GM19023 (cell line): Measurements from ENCODE around the gene MEGF6.

Source experiments
- ATAC-seq: cut with Tn5 transposase; IDR thresholded peaks from one replicate; pipeline ENCODE4 v1.9.1; 2021; ENCODE audit warnings: mild to moderate bottlenecking, moderate library complexity; ENCODE audit not compliant: unreplicated experiment

MEGF6 gene

DNA sequence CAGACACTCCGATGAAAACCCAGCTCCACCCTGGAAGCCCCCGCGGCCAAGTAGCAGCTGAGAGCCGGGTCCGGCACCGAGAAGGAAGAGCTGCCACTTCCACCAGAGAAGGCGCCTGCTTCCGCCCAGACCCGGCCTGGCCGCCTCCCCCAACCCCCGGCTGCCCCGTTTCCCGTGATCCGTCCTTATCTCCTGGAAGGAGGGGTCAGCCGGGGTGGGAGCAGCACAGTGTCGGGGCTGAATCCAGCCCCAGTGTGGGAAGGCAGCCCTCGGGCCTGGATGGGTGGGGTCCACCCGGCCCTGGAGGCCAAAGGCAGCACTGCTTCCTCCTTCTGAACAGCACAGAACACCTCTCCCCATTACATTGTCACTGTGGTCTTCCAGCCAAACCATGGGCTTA lies 69.4 kb downstream of the MEGF6 start:
- no peak for ATAC-seq

GRCh38 chr1:3541465-3541864 lies 69.8 kb downstream of the MEGF6 start:
- no peak for ATAC-seq

DNA sequence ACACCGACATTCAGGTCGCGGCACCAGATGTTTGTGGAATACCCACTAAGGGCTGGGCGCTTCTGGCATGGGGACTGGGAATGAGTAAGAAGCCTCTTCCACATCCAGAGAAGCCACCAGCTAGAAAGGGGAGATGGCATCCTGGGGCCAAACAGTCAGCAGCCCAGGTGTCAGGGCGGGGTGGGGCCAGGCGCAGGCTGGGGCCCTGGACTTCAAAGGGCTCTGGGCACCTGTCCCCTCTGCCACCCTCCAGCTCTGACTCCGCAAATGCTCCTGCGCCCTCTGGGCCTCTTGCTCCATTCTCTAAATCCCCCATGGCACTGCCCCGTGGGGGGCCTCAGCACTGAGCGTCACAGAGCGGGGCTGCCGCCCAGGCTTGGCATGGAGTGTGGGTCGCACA lies 70.4 kb downstream of the MEGF6 start:
- no peak for ATAC-seq

- ATAC-seq = no peak
Observed at GRCh38 chr1:3539707-3540425, 71.4 kb downstream of the MEGF6 start.

- ATAC-seq = no peak
Observed at GRCh38 chr1:3537359-3537758, 73.9 kb downstream of the MEGF6 start.

DNA sequence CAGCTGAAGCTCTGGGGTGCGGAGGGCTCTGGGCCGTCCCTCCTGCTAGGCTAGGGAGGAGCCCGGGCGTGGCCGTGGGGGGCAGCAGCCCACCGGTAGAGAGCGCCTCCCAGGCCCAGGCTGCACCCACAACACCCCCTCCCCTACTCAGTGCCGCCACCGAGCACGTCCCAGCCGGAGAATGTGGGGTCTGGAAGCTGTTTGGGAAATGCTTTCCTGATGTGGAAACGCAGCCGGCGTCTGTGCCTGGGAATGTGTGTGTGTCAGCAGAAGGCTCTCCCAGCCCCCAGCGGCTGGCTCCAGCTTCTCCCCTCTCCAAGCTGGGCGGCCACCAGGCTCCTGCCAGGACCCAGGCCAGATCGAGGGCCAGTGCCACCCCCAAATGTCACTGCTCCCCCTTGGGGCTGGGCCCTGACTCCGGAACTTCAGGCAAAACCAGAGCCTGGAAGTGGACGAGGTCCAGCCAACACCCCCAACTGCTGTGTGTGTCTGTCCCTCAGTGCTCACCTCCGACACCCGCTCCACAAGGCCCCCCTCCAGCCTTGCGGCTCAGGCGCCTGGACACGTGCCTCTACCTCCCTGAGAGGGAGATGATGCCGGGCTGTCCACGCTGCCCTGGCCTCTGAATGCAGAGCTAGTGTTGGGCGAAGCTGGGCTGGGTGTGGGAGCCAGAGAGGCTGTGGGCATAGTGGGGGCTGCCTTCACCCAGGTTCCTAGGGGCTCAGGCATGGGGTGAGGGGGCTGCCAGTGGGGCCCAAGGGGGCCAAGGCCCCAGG lies 74.7 kb downstream of the MEGF6 start:
- ATAC-seq = no peak

DNA sequence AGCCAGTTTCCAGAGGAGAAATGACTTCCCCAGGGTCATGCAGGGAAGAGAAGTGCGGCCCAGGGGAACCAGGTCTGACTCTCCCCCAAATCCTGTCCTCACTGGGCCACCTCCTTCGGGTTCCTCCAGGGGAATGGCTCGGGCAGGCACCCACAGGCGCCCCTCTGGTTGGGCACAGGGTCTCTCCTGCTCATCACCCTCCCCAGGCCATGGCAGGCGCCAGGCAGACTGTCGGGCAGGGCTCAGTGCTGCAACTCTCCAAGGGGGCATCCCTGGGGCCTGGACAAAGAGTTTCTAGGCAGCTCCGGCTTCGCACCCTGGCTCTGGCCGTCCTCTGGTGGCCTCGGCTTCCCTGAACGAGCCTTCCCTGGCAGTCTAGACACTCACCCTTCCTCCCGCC lies 75.6 kb downstream of the MEGF6 start:
- no peak for ATAC-seq

DNA sequence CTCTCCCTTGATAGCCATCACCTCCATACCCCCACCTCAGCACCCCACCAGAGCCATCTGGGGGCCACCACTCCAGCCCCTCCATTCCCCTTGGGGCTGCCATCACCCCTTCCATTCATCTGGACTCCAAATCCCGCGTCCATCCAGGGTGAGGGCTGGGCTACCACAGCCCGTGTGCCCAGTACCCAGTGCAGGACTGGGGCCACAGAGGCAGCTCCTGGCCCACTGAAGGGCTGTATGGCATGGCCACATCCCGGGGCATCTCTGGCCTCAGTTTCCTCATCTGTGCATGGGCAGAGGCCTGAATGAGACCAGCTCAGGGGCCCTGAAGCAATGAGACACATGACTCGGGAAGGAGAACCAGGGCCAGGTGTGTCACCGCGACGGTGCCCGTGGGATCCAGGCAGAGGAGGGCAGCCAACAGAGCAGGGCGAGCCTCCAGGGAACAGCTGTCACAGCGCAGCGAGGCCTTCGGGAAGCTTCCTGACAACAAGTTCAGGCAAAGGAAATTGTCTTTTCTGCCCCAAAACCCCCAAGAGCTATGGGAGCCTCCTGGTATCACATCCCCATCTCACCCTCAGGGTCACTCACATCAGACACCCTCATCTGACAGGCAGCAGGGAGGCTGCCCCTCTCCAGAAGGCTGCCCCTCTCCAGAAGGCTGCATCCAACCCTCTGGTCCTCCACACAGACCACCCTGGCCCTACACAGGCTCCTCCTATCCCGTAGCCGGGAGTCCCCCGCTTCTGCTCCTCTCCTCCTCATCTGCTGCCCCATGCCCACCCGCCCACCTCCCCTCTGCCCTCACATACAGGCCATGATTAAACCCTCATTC lies 76.3 kb downstream of the MEGF6 start:
- no peak for ATAC-seq

DNA sequence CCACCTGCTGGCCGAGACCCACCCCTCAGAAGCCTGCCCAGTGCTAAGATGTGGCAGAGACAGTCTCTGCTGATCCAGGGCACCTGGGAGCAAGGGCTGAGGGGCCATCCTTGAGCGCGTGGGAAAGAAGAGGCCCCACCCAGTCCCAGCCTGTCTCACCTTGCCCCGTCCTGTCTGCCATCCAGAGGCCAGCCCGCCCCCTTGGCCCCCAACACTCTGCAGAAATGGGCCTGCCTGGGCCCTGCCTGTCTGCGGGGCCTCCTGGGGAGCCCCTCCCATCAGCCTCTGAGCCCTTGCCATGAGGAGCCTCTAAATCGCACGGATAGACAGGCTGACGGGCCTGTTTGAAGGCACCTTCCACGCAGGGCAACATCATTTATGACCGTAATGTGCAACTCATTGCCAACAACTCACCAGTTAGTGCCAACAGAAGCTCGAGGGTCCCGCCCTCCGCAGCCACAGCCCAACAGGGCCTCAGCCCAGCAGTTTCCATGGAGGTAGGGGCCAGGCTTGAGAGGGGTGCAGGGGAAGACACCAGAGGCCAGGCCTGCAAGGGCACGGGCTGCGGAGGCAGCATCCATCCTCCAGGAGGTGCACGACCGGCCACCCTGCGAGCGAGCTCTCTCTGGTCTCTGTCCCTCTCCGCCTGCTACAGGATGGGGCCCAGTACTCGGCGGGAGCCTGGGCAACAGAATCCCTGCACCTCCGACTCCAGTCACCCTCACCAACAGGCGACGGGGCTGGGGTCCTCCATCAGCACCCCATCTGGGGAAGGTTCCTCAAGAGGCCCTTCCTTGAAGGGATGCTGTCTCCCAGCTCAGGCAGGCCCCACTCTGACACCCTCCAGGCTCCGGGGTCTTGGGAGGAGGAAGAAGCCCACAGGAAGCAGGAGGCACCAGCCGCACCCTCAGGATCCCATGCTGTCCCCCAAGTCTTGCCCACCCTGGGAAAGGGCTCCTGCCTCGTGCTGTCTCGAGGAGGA lies 78.0 kb downstream of the MEGF6 start:
- ATAC-seq = no peak

DNA sequence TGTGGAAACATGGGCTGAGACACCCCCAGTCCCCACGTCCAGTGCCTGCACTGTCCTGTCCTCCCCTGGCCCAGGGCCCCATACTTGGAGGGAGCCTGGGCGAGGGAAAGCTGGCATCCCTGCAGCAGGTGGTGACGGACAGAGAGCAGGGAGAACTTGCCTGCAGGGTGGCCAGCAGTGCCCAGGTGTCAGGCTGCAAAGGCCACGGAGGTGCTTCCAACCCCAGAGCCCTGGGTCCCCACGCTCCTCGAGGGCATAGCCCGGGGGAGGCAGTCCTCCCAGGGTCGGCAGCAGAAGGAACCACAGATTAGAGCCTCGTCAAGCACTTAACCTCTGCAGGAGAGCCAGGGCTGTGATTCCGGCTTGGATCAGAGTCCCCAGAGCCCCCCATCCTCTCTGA lies 79.4 kb downstream of the MEGF6 start:
- ATAC-seq = no peak

DNA sequence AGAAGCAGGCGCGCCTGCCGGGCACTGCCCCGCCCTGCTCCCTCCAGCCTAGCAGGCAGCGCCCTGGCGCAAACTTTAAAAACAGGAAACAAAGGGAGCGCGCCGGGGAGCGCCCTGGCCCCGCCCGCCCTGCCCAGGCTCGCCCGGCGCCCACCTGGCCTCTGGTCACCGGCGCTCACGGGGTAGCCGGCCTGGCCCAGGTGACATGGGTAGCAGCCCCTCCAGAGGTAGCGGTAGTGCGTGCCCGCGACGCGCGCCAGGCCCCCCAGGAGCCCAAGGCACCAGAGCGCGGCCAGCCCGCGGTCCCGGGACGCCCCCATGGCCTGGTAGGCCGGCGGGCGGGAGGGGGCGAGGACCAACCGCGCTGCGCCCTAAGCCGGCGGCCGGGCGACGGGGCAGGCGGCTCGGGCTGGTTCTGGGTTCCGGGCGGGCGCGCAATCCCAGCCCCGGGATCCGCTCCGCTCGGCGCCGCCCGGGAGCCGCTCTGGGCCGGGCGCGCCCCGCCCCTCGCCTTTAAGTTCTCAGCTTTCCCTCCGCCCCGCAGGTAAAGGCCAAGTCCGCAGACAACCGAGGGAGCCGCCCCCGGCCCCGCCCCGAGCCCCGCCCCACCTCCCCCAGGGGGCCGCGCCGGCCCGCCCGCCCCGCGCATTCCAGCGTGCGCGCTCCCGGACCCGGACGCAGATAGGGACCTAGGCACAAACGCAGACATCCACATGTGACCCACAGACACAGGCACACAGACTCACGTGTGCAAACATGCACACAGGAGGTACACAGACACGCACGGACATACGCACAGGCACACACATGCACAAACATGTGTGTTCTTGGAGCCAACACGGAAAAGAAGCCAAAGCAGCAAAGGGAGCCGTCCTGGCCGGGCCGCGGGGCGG lies 80.1 kb downstream of the MEGF6 start:
- ATAC-seq = no peak

DNA sequence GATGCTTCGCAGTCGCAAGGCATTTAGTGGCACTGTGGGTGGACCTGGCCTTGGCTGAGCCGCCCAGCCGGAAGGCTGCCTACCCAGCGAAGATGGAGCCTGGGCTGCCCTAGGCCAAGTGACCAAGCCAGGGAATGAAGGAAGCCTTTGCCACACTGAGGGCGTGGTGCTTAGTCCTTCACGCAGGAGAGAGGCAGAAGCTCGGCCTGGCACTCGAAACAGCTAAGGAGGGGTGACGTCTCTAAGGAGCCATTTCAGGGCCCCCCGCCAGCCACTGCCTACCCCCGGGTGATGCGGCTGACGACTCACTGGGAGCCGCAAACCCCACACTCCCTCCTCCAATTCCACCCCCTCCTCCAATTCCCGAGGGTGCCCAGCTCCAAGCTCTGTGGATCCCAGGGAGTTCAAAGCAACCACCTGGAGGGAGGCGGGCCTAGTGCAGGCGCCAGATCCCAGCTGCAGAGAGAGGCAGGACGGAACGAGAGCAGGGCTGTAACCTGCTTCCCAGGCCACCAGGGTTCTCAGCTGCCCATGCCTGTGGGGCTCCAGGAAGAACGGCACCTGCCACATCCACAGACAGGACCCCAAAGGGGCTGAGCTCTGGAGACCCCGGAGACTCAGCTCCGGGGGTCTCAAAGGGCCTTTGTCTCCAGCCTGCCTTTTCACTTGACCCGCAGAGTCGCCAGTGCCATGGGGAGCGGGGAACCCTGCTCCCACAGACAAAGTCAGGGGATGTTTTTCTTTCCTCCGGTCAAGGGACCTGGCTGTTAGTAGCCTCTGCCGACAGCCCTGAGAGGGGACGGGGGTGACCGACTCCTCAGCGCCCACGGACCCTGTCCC lies 81.0 kb downstream of the MEGF6 start:
- ATAC-seq = no peak

- ATAC-seq = no peak
Observed at GRCh38 chr1:3529099-3529729, 82.1 kb downstream of the MEGF6 start.

DNA sequence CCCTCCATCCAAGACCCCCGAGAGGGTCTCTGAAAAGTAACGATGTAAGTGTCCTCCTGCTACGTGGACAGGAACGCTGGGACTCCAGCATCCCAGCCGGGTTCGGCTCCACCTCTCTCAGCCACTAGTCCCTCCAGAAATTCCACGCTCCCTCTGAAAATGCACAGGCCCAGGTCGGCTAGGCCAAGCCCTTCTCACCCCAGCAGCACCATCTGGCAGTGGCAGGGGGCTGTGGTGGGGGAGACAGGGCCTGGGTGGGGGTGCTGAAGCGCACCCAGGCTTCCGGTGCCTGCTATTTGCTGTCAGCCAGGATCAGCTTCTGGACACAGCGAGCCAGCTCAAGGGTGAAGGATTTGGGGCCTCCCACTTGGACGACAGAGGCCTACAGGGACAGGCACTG lies 83.5 kb downstream of the MEGF6 start:
- no peak for ATAC-seq

DNA sequence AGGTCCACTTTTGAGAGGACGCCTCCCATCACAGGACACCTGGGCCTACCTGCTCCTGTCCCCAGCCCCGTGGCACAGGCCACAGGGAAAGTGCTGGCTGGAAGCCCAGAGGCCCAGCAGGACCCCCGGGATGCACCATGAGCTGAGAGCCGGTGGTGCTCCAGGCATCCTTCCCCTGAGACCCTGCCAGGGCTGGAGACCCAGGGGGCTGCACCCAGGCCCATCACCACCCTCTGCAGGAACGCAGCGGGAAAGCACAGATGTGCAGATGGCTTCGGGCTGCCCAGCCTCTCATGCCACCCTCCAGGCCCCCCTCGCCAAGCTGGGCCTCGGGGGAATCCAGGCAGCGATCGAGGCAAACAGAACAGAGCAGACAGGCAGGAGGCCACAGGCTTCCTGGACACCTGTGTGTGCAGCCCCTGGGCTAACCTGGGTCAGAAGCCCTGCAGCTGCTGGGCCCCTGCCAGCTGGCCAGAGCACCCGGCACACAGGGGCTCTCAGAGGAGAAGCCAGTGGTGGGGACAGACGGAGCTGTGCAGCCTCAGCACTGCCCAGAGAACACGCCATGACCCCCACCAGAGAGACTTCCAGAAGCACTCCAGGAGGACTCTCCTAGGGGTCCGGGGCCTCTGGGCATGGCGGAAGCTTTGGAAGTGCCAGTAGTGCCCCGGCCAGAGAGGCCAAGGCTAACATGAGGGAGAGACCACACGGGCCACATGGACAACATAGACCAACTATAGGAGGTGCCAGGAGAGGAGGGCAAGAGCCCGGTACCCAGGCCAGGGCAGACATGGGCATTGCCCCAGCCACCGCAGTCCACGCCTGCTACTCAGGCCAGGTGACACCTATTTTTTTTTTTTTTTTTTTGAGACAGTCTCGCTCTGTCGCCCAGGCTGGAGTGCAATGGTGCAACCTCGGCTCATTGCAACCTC lies 85.5 kb downstream of the MEGF6 start:
- no peak for ATAC-seq

- no peak for ATAC-seq
Observed at GRCh38 chr1:3524556-3525203, 86.6 kb downstream of the MEGF6 start.

GRCh38 chr1:3523980-3524379 lies 87.3 kb downstream of the MEGF6 start:
- no peak for ATAC-seq
